ENCODE results near the gene SIRT6. TPM values are rescaled to one million over a fixed set of nuclear protein-coding genes. Genes with fewer than 3 reads are reported as not detected.

SIRT6 gene
- polyA plus RNA-seq, 1 experiment, result 12.6 TPM

GRCh38 chr19:4187313-4188122 is 5.2 kb upstream of the SIRT6 start:
- H3K4me3 ChIP-seq (ENCODE audit: low read depth, low read length), result no peak overlapping the region
- CTCF ChIA-PET, result interaction anchor here (0.7 to 1.2 kb wide), 3 partner anchors 15 to 200 kb away, joined by 4 to 16 read pairs (median 7); no protein-coding TSS in a partner anchor
- no peaks in the 10 kb centered on the region for H3K27me3 ChIP-seq (ENCODE audit: control insufficient read depth, insufficient read depth, low read length)
- H3K9me3 ChIP-seq (ENCODE audit: control insufficient read depth, insufficient read depth, low read length), result no peaks in the 10 kb centered on the region
- TF ChIP-seq CTCF (IDR thresholded peaks at IDR 0.05; ENCODE audit: low read depth, low read length), result no peak
- POLR2A ChIA-PET, result no interaction called here
- H3K27ac ChIP-seq (ENCODE audit: low read depth, low read length), result no peak overlapping the region
- DNase-seq (ENCODE audit: low read depth, low spot score), result no peak

- peak; percentile 39 for DNase-seq (ENCODE audit: low read depth, low spot score)
- Histone ChIP-seq H3K27me3 (ENCODE audit: control insufficient read depth, insufficient read depth, low read length) (no peaks in the 10 kb centered on the region), H3K27ac (ENCODE audit: low read depth, low read length) (no peak overlapping the region), H3K9me3 (ENCODE audit: control insufficient read depth, insufficient read depth, low read length) (peaks cover 4% of the 10 kb centered on the region; the same call in 1 of the 2 replicates), H3K4me3 (ENCODE audit: low read depth, low read length) (no peak overlapping the region)
- TF ChIP-seq CTCF (IDR thresholded peaks at IDR 0.05; ENCODE audit: low read depth, low read length), result peak; percentile 89
- ChIA-PET POLR2A (interaction anchor here (0.6 kb wide), 1 partner anchor 201 kb away, joined by 4 read pairs; the partner anchor contains the start of gene EEF2), CTCF (interaction anchor here (1.2 to 1.6 kb wide), 2 partner anchors 16 to 196 kb away, joined by 4 read pairs; no protein-coding TSS in a partner anchor)
Observed at GRCh38 chr19:4186087-4186993, 4.0 kb upstream of the SIRT6 start.

- no peak overlapping the region for H3K27ac ChIP-seq (ENCODE audit: low read depth, low read length)
- no peak for TF ChIP-seq CTCF (IDR thresholded peaks at IDR 0.05; ENCODE audit: low read depth, low read length)
- POLR2A ChIA-PET, result no interaction called here
- CTCF ChIA-PET, result interaction anchor here (1.6 kb wide), 1 partner anchor 17 kb away, joined by 4 read pairs; no protein-coding TSS in a partner anchor
- H3K9me3 ChIP-seq (ENCODE audit: control insufficient read depth, insufficient read depth, low read length), result peaks cover 4% of the 10 kb centered on the region; the same call in 1 of the 2 replicates
- no peaks in the 10 kb centered on the region for H3K27me3 ChIP-seq (ENCODE audit: control insufficient read depth, insufficient read depth, low read length)
- DNase-seq (ENCODE audit: low read depth, low spot score), result no peak
- H3K4me3 ChIP-seq (ENCODE audit: low read depth, low read length), result no peak overlapping the region
Observed at GRCh38 chr19:4185413-4186086, 3.2 kb upstream of the SIRT6 start.

GRCh38 chr19:4184718-4185352 is 2.5 kb upstream of the SIRT6 start:
- no peak overlapping the region for H3K4me3 ChIP-seq (ENCODE audit: low read depth, low read length)
- no peak for DNase-seq (ENCODE audit: low read depth, low spot score)
- POLR2A ChIA-PET, result no interaction called here
- TF ChIP-seq CTCF (IDR thresholded peaks at IDR 0.05; ENCODE audit: low read depth, low read length), result no peak
- H3K27me3 ChIP-seq (ENCODE audit: control insufficient read depth, insufficient read depth, low read length), result no peaks in the 10 kb centered on the region
- H3K9me3 ChIP-seq (ENCODE audit: control insufficient read depth, insufficient read depth, low read length), result peaks cover 4% of the 10 kb centered on the region; the same call in 1 of the 2 replicates
- CTCF ChIA-PET, result no interaction called here
- no peak overlapping the region for H3K27ac ChIP-seq (ENCODE audit: low read depth, low read length)

All from AG04450 (cell line).